Astrocyte (in vitro differentiated cells and primary cell): ENCODE data around the gene ZC3H12D. TPM values are rescaled to one million over a fixed set of nuclear protein-coding genes. Genes with fewer than 3 reads are reported as not detected.

Source experiments
- DNase-seq: peaks from one replicate; pipeline ENCODE4 v3.0.0-alpha.2; 2010; ENCODE audit warnings: low read depth
- FAIRE-seq: peaks from 2 replicates; lab custom pipeline; 2011; peaks lifted over from hg19 to GRCh38; lab: Jason Lieb, UNC
- H2AFZ ChIP-seq: 2 replicates; pipeline ENCODE4 v1.6.0; 2012; ENCODE audit warnings: low read depth, low read length, inconsistent platforms
- H3K27ac ChIP-seq: 2 replicates; pipeline ENCODE4 v1.5.1; 2011; ENCODE audit warnings: low read depth, low read length, inconsistent platforms
- H3K27me3 ChIP-seq: 2 replicates; pipeline ENCODE4 v1.6.0; 2011; ENCODE audit warnings: low read length, inconsistent platforms; ENCODE audit not compliant: insufficient read depth
- H3K36me3 ChIP-seq: 2 replicates; pipeline ENCODE4 v1.5.1; 2011; ENCODE audit warnings: low read length, inconsistent platforms; ENCODE audit not compliant: insufficient read depth
- H3K4me1 ChIP-seq: 2 replicates; pipeline ENCODE4 v1.5.1; 2011; ENCODE audit warnings: low read length, inconsistent platforms; ENCODE audit not compliant: insufficient read depth
- H3K4me2 ChIP-seq: 2 replicates; pipeline ENCODE4 v1.6.0; 2012; ENCODE audit warnings: low read length, inconsistent platforms
- H3K4me3 ChIP-seq: 2 replicates; pipeline ENCODE4 v1.5.1; 2011; ENCODE audit warnings: low read depth, mild to moderate bottlenecking, low read length, inconsistent platforms; ENCODE audit not compliant: insufficient read depth
- H3K79me2 ChIP-seq: 2 replicates; pipeline ENCODE4 v1.6.0; 2012; ENCODE audit warnings: mild to moderate bottlenecking, low read length, inconsistent platforms; ENCODE audit not compliant: insufficient read depth
- H3K9ac ChIP-seq: 2 replicates; pipeline ENCODE4 v1.6.0; 2012; ENCODE audit warnings: mild to moderate bottlenecking, low read length, inconsistent platforms
- H3K9me3 ChIP-seq: 2 replicates; pipeline ENCODE4 v1.5.1; 2012; ENCODE audit warnings: low read depth, mild to moderate bottlenecking, low read length, inconsistent platforms; ENCODE audit not compliant: insufficient read depth
- H4K20me1 ChIP-seq: 2 replicates; pipeline ENCODE4 v1.6.0; 2012; ENCODE audit warnings: low read length, inconsistent platforms; ENCODE audit not compliant: insufficient read depth
- H3K27ac Mint-ChIP-seq: one replicate; pipeline ENCODE4 v1.8.0; 2021; ENCODE audit warnings: mild to moderate bottlenecking, mixed read lengths; ENCODE audit not compliant: unreplicated experiment
- H3K27me3 Mint-ChIP-seq: one replicate; pipeline ENCODE4 v1.8.0; 2021; ENCODE audit warnings: low read depth, mixed read lengths; ENCODE audit not compliant: unreplicated experiment
- H3K36me3 Mint-ChIP-seq: one replicate; pipeline ENCODE4 v1.8.0; 2021; ENCODE audit warnings: low read depth, mixed read lengths; ENCODE audit not compliant: unreplicated experiment
- H3K4me1 Mint-ChIP-seq: one replicate; pipeline ENCODE4 v1.8.0; 2021; ENCODE audit warnings: low read depth, mixed read lengths; ENCODE audit not compliant: unreplicated experiment
- H3K4me3 Mint-ChIP-seq: one replicate; pipeline ENCODE4 v1.8.0; 2021; ENCODE audit warnings: mild to moderate bottlenecking, moderate library complexity, mixed read lengths; ENCODE audit not compliant: unreplicated experiment
- H3K9me3 Mint-ChIP-seq: one replicate; pipeline ENCODE4 v1.8.0; 2021; ENCODE audit warnings: mild to moderate bottlenecking, mixed read lengths; ENCODE audit not compliant: unreplicated experiment
- EZH2 ChIP-seq: IDR thresholded peaks from 2 replicates; pipeline ENCODE4 v1.6.1; 2012; ENCODE audit warnings: mild to moderate bottlenecking, low read length, inconsistent platforms; ENCODE audit not compliant: insufficient read depth
- total RNA-seq: library from RNA; stranded (reverse); gene quantifications from 2 replicates; pipeline ENCODE4 v1.2.1, GENCODE V29; 2021
- TF ChIP-seq, protein P1 (sequence below): IDR thresholded peaks from 2 replicates; pipeline ENCODE4 v1.5.1; 2011; ENCODE audit warnings: low read depth, mild to moderate bottlenecking, inconsistent platforms, low read length, moderate library complexity; ENCODE audit not compliant: insufficient read depth

The ZC3H12D gene
- total RNA-seq, 1 donor from 2014 or later = 0.05 TPM

- Mint-ChIP-seq H3K9me3 (no peaks in the 10 kb centered on the region), H3K27me3 (peaks cover 18% of the 10 kb centered on the region), H3K4me1 (peaks cover 3% of the 10 kb centered on the region), H3K4me3 (no peak overlapping the region), H3K27ac (no peak overlapping the region), H3K36me3 (peaks cover 3% of the 10 kb centered on the region)
- Histone ChIP-seq H3K27me3 (no peaks in the 10 kb centered on the region), H3K9me3 (no peaks in the 10 kb centered on the region), H3K4me1 (peaks cover 8% of the 10 kb centered on the region), H3K4me2 (no peak overlapping the region), H3K79me2 (no peaks in the 10 kb centered on the region), H4K20me1 (no peaks in the 10 kb centered on the region), H3K36me3 (no peaks in the 10 kb centered on the region), H3K9ac (no peak overlapping the region), H3K4me3 (no peak overlapping the region), H3K27ac (no peak overlapping the region), H2AFZ (no peak overlapping the region)
- TF ChIP-seq, protein P1, sequence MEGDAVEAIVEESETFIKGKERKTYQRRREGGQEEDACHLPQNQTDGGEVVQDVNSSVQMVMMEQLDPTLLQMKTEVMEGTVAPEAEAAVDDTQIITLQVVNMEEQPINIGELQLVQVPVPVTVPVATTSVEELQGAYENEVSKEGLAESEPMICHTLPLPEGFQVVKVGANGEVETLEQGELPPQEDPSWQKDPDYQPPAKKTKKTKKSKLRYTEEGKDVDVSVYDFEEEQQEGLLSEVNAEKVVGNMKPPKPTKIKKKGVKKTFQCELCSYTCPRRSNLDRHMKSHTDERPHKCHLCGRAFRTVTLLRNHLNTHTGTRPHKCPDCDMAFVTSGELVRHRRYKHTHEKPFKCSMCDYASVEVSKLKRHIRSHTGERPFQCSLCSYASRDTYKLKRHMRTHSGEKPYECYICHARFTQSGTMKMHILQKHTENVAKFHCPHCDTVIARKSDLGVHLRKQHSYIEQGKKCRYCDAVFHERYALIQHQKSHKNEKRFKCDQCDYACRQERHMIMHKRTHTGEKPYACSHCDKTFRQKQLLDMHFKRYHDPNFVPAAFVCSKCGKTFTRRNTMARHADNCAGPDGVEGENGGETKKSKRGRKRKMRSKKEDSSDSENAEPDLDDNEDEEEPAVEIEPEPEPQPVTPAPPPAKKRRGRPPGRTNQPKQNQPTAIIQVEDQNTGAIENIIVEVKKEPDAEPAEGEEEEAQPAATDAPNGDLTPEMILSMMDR = no peak
- TF ChIP-seq EZH2 = no peak
- DNase-seq (no peak), FAIRE-seq (no peak)
These were observed 1.5 kb downstream of the ZC3H12D start for GRCh38 chr6:149483334-149483725.

DNA sequence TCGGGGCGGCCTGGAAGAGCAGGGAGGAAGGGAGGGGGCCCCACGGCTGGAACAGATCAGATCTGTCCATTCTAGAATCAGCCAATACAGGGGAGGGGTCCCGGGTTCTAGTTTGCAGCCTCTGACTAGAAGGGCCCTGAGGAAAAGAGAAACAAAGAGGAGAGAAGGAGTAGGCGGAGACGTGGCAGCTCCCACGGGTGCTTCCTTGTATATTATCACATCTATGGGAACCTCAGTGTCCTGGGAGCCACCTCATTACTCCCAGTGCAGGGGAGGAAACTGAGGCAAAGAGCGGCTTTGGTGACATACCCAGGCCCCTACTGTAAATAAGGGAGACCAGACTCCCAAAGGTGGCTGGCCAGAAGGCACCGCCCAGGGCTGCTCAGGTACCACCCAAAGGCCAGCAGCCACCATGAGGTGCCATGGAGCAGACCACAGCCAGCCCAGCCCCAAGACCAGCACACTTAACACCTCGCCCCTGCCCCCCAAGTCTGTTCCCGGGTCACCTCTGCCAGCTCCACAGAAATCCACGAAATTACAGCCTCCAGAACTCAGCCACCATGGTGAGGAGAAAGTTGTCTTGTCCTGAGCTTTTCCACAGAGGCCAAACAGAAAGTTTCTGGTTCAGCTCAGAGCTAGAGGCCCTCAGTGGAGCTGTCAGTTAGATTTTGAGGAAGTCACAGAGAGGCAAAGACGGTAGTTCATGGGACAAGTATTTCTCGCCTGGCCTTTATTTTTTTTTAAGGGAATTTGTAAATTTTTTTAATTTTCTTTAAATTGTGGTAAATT is 2.1 kb downstream of the ZC3H12D start:
- H2AFZ ChIP-seq = no peak overlapping the region
- no peaks in the 10 kb centered on the region for H3K36me3 ChIP-seq
- H3K79me2 ChIP-seq = no peaks in the 10 kb centered on the region
- peaks cover 8% of the 10 kb centered on the region for H3K4me1 ChIP-seq
- H3K27ac ChIP-seq = no peak overlapping the region
- Mint-ChIP-seq H3K36me3 (peaks cover 3% of the 10 kb centered on the region), H3K27me3 (peaks cover 18% of the 10 kb centered on the region), H3K27ac (no peak overlapping the region), H3K9me3 (no peaks in the 10 kb centered on the region), H3K4me3 (no peak overlapping the region), H3K4me1 (peaks cover 3% of the 10 kb centered on the region)
- FAIRE-seq (no peak), DNase-seq (no peak)
- H3K27me3 ChIP-seq = no peaks in the 10 kb centered on the region
- H3K4me2 ChIP-seq = peak overlapping the region; percentile 77
- TF ChIP-seq, protein P1 = no peak
- TF ChIP-seq EZH2 = no peak
- H4K20me1 ChIP-seq = no peaks in the 10 kb centered on the region
- H3K4me3 ChIP-seq = no peak overlapping the region
- H3K9me3 ChIP-seq = no peaks in the 10 kb centered on the region
- peak overlapping the region; percentile 21 for H3K9ac ChIP-seq
